ENCODE measurements around the gene SGIP1. TPM values are rescaled to one million over a fixed set of nuclear protein-coding genes. Genes with fewer than 3 reads are reported as not detected.
"Not testable (repeated sequence)": the region's sequence is repeated elsewhere in the genome, so short reads cannot be mapped to it uniquely, and the experiment has no call there.

The SGIP1 gene
- total RNA-seq, 2 donors from 2014 or later, result 0.07 TPM; not detected in 1

GRCh38 chr1:66773227-66773626 is 239.3 kb downstream of the SGIP1 start:
- Mint-ChIP-seq H3K27ac (no peak overlapping the region), H3K36me3 (ENCODE audit: low read depth) (no peaks in the 10 kb centered on the region), H3K4me1 (peaks cover 21% of the 10 kb centered on the region), H3K4me3 (no peak overlapping the region), H3K27me3 (peaks cover 15% of the 10 kb centered on the region)
- H3K9me3 ChIP-seq (ENCODE audit: control insufficient read depth, low read length, poor library complexity, severe bottlenecking), result no peaks in the 10 kb centered on the region
- DNase-seq, result no peak
- no peak for ATAC-seq

- Mint-ChIP-seq H3K4me3 (no peak overlapping the region), H3K27me3 (peaks cover 27% of the 10 kb centered on the region), H3K36me3 (ENCODE audit: low read depth) (peaks cover 2% of the 10 kb centered on the region), H3K4me1 (peaks cover 12% of the 10 kb centered on the region), H3K27ac (no peak overlapping the region)
- no peak for ATAC-seq
- no peak for DNase-seq
- no peaks in the 10 kb centered on the region for H3K9me3 ChIP-seq (ENCODE audit: control insufficient read depth, low read length, poor library complexity, severe bottlenecking)
These were observed 240.5 kb downstream of the SGIP1 start for GRCh38 chr1:66774438-66774837.

DNA sequence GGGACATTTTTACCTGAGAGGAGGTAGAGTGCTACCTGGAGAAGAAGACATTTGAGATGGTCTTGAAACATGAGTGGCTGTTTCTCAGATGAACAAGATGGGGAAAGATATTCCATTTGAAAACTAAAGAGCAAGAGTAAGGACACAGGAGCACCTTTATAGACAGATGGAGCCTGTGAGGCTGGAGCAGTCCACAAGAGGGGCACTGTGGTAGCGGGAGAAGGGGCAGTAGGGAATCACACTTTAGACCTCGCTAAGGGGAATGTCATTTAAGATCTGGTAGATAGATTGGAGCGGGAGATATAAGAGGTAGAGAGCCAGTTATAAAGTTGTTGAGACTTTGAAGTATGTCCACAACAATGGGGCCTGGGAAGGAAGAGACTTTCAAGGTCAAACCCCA is 241.7 kb downstream of the SGIP1 start:
- H3K4me3 Mint-ChIP-seq, result no peak overlapping the region
- H3K27ac Mint-ChIP-seq, result no peak overlapping the region
- H3K9me3 ChIP-seq (ENCODE audit: control insufficient read depth, low read length, poor library complexity, severe bottlenecking), result no peaks in the 10 kb centered on the region
- peaks cover 31% of the 10 kb centered on the region for H3K27me3 Mint-ChIP-seq
- H3K4me1 Mint-ChIP-seq, result peaks cover 3% of the 10 kb centered on the region
- ATAC-seq, result no peak
- DNase-seq, result no peak
- H3K36me3 Mint-ChIP-seq (ENCODE audit: low read depth), result peaks cover 2% of the 10 kb centered on the region

GRCh38 chr1:66777831-66778230 is 243.9 kb downstream of the SGIP1 start:
- ATAC-seq, result no peak
- no peak for DNase-seq
- peaks cover 3% of the 10 kb centered on the region for H3K4me1 Mint-ChIP-seq
- no peak overlapping the region for H3K4me3 Mint-ChIP-seq
- H3K9me3 ChIP-seq (ENCODE audit: control insufficient read depth, low read length, poor library complexity, severe bottlenecking), result no peaks in the 10 kb centered on the region
- H3K27me3 Mint-ChIP-seq, result peaks cover 31% of the 10 kb centered on the region
- no peak overlapping the region for H3K27ac Mint-ChIP-seq
- peaks cover 6% of the 10 kb centered on the region for H3K36me3 Mint-ChIP-seq (ENCODE audit: low read depth)

GRCh38 chr1:66778266-66778665 is 244.3 kb downstream of the SGIP1 start:
- H3K27ac Mint-ChIP-seq, result no peak overlapping the region
- H3K4me1 Mint-ChIP-seq, result peaks cover 3% of the 10 kb centered on the region
- peaks cover 31% of the 10 kb centered on the region for H3K27me3 Mint-ChIP-seq
- no peak for DNase-seq
- H3K9me3 ChIP-seq (ENCODE audit: control insufficient read depth, low read length, poor library complexity, severe bottlenecking), result no peaks in the 10 kb centered on the region
- H3K4me3 Mint-ChIP-seq, result no peak overlapping the region
- peaks cover 6% of the 10 kb centered on the region for H3K36me3 Mint-ChIP-seq (ENCODE audit: low read depth)
- ATAC-seq, result no peak

- Mint-ChIP-seq H3K36me3 (ENCODE audit: low read depth) (peaks cover 6% of the 10 kb centered on the region), H3K27me3 (peaks cover 31% of the 10 kb centered on the region), H3K4me1 (peaks cover 3% of the 10 kb centered on the region), H3K4me3 (no peak overlapping the region), H3K27ac (no peak overlapping the region)
- no peak for ATAC-seq
- DNase-seq, result no peak
- H3K9me3 ChIP-seq (ENCODE audit: control insufficient read depth, low read length, poor library complexity, severe bottlenecking), result no peaks in the 10 kb centered on the region
These were observed 245.0 kb downstream of the SGIP1 start for GRCh38 chr1:66778969-66779368.

- no peaks in the 10 kb centered on the region for H3K9me3 ChIP-seq (ENCODE audit: control insufficient read depth, low read length, poor library complexity, severe bottlenecking)
- H3K27me3 Mint-ChIP-seq, result peaks cover 31% of the 10 kb centered on the region
- ATAC-seq (no peak), DNase-seq (no peak)
- no peak overlapping the region for H3K4me3 Mint-ChIP-seq
- peaks cover 6% of the 10 kb centered on the region for H3K36me3 Mint-ChIP-seq (ENCODE audit: low read depth)
- peaks cover 3% of the 10 kb centered on the region for H3K4me1 Mint-ChIP-seq
- H3K27ac Mint-ChIP-seq, result no peak overlapping the region
These were observed 245.6 kb downstream of the SGIP1 start for GRCh38 chr1:66779475-66780078.

GRCh38 chr1:66785800-66786199 is 251.8 kb downstream of the SGIP1 start:
- not testable (repeated sequence) for DNase-seq; H3K4me3 Mint-ChIP-seq; H3K27ac Mint-ChIP-seq; H3K27me3 Mint-ChIP-seq; H3K36me3 Mint-ChIP-seq (ENCODE audit: low read depth); H3K9me3 ChIP-seq (ENCODE audit: control insufficient read depth, low read length, poor library complexity, severe bottlenecking); ATAC-seq
- H3K4me1 Mint-ChIP-seq, result peaks cover 13% of the 10 kb centered on the region

GRCh38 chr1:66787641-66788040 is 253.7 kb downstream of the SGIP1 start:
- no peak overlapping the region for H3K4me3 Mint-ChIP-seq
- no peak for DNase-seq
- H3K36me3 Mint-ChIP-seq (ENCODE audit: low read depth), result no peaks in the 10 kb centered on the region
- no peak for ATAC-seq
- H3K27me3 Mint-ChIP-seq, result no peaks in the 10 kb centered on the region
- peaks cover 12% of the 10 kb centered on the region for H3K4me1 Mint-ChIP-seq
- no peak overlapping the region for H3K27ac Mint-ChIP-seq
- no peaks in the 10 kb centered on the region for H3K9me3 ChIP-seq (ENCODE audit: control insufficient read depth, low read length, poor library complexity, severe bottlenecking)

- no peaks in the 10 kb centered on the region for H3K9me3 ChIP-seq (ENCODE audit: control insufficient read depth, low read length, poor library complexity, severe bottlenecking)
- ATAC-seq, result peak; percentile 99
- H3K27me3 Mint-ChIP-seq, result no peaks in the 10 kb centered on the region
- H3K27ac Mint-ChIP-seq, result peak overlapping the region; percentile 81
- H3K36me3 Mint-ChIP-seq (ENCODE audit: low read depth), result no peaks in the 10 kb centered on the region
- H3K4me3 Mint-ChIP-seq, result peak overlapping the region; percentile 56
- no peak for DNase-seq
- peaks cover 12% of the 10 kb centered on the region for H3K4me1 Mint-ChIP-seq
These were observed 254.4 kb downstream of the SGIP1 start for GRCh38 chr1:66788231-66788939.

- peaks cover 12% of the 10 kb centered on the region for H3K4me1 Mint-ChIP-seq
- DNase-seq, result no peak
- no peaks in the 10 kb centered on the region for H3K36me3 Mint-ChIP-seq (ENCODE audit: low read depth)
- H3K27ac Mint-ChIP-seq, result no peak overlapping the region
- H3K9me3 ChIP-seq (ENCODE audit: control insufficient read depth, low read length, poor library complexity, severe bottlenecking), result no peaks in the 10 kb centered on the region
- H3K27me3 Mint-ChIP-seq, result no peaks in the 10 kb centered on the region
- H3K4me3 Mint-ChIP-seq, result no peak overlapping the region
- no peak for ATAC-seq
These were observed 258.0 kb downstream of the SGIP1 start for GRCh38 chr1:66791621-66792610.

GRCh38 chr1:66795839-66796238 is 261.9 kb downstream of the SGIP1 start:
- DNase-seq, result not testable (repeated sequence)

More at GRCh38 chr1:66795839-66796238, 261.9 kb downstream of the SGIP1 start:
- not testable (repeated sequence) for H3K27ac Mint-ChIP-seq; H3K4me3 Mint-ChIP-seq; H3K36me3 Mint-ChIP-seq (ENCODE audit: low read depth); H3K4me1 Mint-ChIP-seq; H3K9me3 ChIP-seq (ENCODE audit: control insufficient read depth, low read length, poor library complexity, severe bottlenecking); H3K27me3 Mint-ChIP-seq; ATAC-seq

Measured in T-helper 17 cell (primary cell).